Astrocyte (in vitro differentiated cells and primary cell): Measurements from ENCODE around the gene CMTM1.

Experiments
- EZH2 ChIP-seq: IDR thresholded peaks from 2 replicates; pipeline ENCODE4 v1.6.1; 2012; ENCODE audit warnings: mild to moderate bottlenecking, low read length, inconsistent platforms; ENCODE audit not compliant: insufficient read depth
- TF ChIP-seq, protein P1 (sequence below): IDR thresholded peaks from 2 replicates; pipeline ENCODE4 v1.5.1; 2011; ENCODE audit warnings: low read depth, mild to moderate bottlenecking, inconsistent platforms, low read length, moderate library complexity; ENCODE audit not compliant: insufficient read depth

DNA sequence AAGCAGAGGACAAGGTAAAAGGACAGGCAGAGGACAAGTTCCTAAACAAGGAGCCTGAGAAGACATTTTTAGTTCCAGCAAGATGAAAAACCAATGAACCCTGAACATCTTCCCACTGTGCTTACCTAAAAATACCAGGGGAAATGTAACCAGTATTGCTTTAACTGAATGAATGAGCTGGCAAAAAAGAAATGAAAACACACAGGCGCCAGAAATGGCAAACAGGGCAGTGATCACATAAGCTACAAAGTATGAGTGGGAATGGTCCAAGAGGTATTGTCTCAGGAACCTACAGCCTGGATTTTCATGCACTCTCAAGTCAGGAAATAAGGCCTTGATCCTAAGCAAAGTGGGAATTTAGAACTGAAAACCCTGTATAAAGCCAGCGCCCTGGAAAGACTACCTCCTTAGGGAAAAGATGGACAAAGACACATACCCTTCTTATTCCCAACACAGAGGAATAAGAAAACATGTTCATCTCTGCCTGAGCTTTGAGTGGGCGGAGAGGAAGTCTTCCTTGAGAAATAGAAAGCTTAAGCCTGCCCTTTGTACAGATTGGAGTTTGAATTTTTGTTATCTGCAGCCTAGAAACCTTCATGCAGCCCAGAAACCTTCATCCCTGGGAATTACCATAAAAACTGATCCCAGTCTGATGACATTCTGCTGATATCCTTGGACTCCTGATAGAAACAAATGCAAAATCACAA, 15.2 kb downstream of the CMTM1 start:
- TF ChIP-seq, protein P1, sequence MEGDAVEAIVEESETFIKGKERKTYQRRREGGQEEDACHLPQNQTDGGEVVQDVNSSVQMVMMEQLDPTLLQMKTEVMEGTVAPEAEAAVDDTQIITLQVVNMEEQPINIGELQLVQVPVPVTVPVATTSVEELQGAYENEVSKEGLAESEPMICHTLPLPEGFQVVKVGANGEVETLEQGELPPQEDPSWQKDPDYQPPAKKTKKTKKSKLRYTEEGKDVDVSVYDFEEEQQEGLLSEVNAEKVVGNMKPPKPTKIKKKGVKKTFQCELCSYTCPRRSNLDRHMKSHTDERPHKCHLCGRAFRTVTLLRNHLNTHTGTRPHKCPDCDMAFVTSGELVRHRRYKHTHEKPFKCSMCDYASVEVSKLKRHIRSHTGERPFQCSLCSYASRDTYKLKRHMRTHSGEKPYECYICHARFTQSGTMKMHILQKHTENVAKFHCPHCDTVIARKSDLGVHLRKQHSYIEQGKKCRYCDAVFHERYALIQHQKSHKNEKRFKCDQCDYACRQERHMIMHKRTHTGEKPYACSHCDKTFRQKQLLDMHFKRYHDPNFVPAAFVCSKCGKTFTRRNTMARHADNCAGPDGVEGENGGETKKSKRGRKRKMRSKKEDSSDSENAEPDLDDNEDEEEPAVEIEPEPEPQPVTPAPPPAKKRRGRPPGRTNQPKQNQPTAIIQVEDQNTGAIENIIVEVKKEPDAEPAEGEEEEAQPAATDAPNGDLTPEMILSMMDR: no peak
- no peak for TF ChIP-seq EZH2
